BE2C (cell line): Measurements from ENCODE around the gene GPANK1. TPM values are rescaled to one million over a fixed set of nuclear protein-coding genes. Genes with fewer than 3 reads are reported as not detected.
"Not testable (repeated sequence)": the region's sequence is repeated elsewhere in the genome, so short reads cannot be mapped to it uniquely, and the experiment has no call there.

Experiments used
- DNase-seq: peaks from one replicate; pipeline ENCODE4 v3.0.0-alpha.2; 2020
- H3K27me3 ChIP-seq: fragments of 250-450 bp; sonication (Bioruptor Pico); 2 replicates; pipeline ENCODE4 v1.5.1; 2020; ENCODE audit warnings: mild to moderate bottlenecking
- H3K36me3 ChIP-seq: fragments of 250-450 bp; sonication (Bioruptor Pico); 2 replicates; pipeline ENCODE4 v1.5.1; 2020; ENCODE audit warnings: mild to moderate bottlenecking
- H3K4me1 ChIP-seq: fragments of 250-450 bp; sonication (Bioruptor Pico); 2 replicates; pipeline ENCODE4 v1.5.1; 2020
- H3K4me3 ChIP-seq: 2 replicates; pipeline ENCODE4 v1.5.1; 2011; ENCODE audit warnings: low read depth, low read length
- H3K9me3 ChIP-seq: fragments of 250-450 bp; sonication (Bioruptor Pico); 2 replicates; pipeline ENCODE4 v1.5.1; 2020
- polyA plus RNA-seq: library from polyadenylated mRNA; unstranded; fragments of >200 nt; gene quantifications from one replicate; pipeline ENCODE4 v1.2.1, GENCODE V29; 2012; ENCODE audit warnings: low read depth, missing spikeins; ENCODE audit not compliant: insufficient read length, insufficient read depth
- TF ChIP-seq, protein P1 (sequence below): IDR thresholded peaks from 2 replicates; pipeline ENCODE4 v1.5.1; 2012; ENCODE audit warnings: mild to moderate bottlenecking, low read depth, low read length

GPANK1 gene
- 90.5 TPM for polyA plus RNA-seq

DNA sequence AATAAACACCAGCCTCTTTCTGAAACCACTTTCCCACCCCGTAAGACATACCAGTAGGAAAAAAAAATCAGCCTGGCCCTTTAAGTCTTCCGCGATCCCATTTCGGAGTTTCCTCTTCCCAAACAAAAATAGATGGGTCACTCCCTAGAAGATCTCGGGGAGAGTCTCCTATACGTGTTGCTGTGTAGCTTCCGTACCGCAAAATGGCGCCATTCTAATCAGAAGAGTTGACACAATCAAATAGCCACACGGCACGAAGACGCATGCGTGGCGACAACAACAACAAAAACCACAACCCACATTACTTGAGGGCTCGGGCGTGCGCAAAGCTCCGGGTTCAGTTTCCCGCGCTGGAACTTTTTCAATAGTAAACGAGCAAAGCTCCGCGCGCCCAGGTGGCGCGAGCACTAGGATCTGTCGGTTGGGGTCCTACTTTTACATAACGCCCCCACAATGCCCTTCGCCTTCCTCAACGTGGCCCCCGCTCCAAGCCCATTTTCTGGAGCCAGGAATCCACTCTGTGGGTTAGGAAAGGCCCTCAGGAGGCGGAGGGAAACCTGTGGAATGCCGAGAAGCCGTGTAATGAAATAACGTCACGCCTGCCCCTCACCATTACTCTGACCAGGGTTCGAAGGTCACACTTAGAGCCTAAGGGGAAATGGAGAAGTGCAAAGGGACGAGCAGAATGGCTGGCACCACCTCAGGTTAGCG is at the start of gene GPANK1:
TSS of gene GPANK1 (minus strand) at position 208 of the 711 bp plus-strand sequence. CDS start 519 bp downstream, outside the sequence.
- Histone ChIP-seq H3K4me1 (no peaks in the 10 kb centered on the region), H3K36me3 (peaks cover 38% of the 10 kb centered on the region), H3K9me3 (no peaks in the 10 kb centered on the region), H3K27me3 (no peaks in the 10 kb centered on the region), H3K4me3 (peak within 1 kb of the TSS; percentile 87)
- TF ChIP-seq, protein P1, sequence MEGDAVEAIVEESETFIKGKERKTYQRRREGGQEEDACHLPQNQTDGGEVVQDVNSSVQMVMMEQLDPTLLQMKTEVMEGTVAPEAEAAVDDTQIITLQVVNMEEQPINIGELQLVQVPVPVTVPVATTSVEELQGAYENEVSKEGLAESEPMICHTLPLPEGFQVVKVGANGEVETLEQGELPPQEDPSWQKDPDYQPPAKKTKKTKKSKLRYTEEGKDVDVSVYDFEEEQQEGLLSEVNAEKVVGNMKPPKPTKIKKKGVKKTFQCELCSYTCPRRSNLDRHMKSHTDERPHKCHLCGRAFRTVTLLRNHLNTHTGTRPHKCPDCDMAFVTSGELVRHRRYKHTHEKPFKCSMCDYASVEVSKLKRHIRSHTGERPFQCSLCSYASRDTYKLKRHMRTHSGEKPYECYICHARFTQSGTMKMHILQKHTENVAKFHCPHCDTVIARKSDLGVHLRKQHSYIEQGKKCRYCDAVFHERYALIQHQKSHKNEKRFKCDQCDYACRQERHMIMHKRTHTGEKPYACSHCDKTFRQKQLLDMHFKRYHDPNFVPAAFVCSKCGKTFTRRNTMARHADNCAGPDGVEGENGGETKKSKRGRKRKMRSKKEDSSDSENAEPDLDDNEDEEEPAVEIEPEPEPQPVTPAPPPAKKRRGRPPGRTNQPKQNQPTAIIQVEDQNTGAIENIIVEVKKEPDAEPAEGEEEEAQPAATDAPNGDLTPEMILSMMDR: no peak
- DNase-seq: peak; percentile 87

DNA sequence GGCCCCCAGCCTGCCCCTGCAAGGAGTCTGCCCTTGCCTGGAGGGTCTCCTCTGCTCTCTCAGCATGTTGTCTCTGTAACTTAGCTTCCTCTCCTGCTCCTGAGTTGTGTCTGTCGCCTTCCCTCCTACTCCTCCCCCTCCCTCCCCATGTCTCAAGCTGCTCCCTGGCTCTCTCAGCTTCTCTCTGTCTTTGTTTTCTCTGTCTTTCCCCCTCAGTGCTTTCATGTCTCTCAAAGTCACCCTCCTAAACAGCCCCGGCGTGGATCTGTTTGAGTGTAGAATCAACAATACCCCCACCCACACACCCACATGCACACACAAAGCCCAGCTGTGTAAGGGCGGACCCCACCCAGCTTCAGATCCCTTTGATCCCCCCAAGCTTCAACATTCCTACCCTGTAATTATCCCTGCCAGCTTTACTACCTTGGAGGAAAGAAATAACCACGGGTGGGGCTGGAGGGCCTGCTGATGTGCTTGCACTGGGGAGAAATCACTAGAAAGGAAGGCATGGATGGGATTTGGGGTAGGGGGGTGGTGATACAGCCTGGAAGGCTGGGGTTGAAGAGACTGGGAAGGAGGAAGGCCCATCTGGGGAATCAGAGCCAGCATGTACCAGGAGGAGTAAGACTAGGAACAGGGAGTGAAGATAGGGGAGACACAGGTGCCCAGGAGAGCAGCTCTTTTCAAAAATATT is 49.3 kb upstream of the GPANK1 start:
- DNase-seq: no peak
- Histone ChIP-seq H3K4me3 (no peak overlapping the region), H3K27me3 (no peaks in the 10 kb centered on the region), H3K4me1 (no peaks in the 10 kb centered on the region), H3K36me3 (no peaks in the 10 kb centered on the region), H3K9me3 (no peaks in the 10 kb centered on the region)
- TF ChIP-seq, protein P1: no peak

DNA sequence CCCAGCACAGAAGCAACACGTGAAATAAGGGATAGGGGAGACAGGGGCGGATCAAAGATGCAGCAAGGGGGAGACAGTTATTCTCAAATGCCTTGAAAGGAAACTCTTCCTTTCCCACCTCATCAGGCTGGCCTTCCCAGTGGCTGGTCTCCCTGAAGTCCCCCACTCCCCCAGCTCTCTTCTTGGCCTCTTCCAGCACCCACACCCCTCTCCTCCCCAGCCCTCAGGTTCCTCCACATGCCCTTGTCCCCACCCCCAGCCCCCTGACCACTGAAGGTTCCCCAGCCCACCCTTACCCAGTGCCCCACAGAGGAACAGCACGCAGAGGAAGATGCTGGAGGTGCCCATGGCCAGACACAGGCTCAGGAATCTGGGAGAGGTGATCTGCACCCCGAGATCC is 48.7 kb upstream of the GPANK1 start:
- Histone ChIP-seq H3K27me3 (no peaks in the 10 kb centered on the region), H3K4me3 (no peak overlapping the region), H3K4me1 (no peaks in the 10 kb centered on the region), H3K36me3 (no peaks in the 10 kb centered on the region), H3K9me3 (no peaks in the 10 kb centered on the region)
- TF ChIP-seq, protein P1: no peak
- no peak for DNase-seq

DNA sequence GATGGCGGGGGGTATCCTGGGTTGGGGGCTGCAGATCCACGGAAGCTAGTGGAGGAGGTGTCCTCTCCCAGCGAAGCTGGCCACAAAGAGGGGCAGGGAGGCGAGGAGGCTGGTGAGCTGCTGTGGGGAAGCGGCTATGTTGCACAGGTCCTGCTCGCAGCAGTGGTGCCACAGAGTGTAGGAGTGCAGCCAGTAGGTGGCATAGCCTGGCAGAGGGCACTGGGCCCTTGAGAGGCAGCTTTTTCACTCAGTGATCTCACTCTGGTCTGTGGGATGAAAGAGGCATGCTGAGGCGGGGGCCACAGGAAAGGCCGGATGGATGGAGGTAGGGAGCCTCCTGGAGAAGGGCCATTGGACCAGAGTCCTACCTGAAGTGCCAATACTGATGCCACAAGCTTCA is 47.5 kb upstream of the GPANK1 start:
- no peaks in the 10 kb centered on the region for H3K36me3 ChIP-seq
- H3K4me3 ChIP-seq: no peak overlapping the region
- H3K4me1 ChIP-seq: no peaks in the 10 kb centered on the region
- TF ChIP-seq, protein P1: no peak
- no peaks in the 10 kb centered on the region for H3K27me3 ChIP-seq
- DNase-seq: no peak
- H3K9me3 ChIP-seq: no peaks in the 10 kb centered on the region

DNA sequence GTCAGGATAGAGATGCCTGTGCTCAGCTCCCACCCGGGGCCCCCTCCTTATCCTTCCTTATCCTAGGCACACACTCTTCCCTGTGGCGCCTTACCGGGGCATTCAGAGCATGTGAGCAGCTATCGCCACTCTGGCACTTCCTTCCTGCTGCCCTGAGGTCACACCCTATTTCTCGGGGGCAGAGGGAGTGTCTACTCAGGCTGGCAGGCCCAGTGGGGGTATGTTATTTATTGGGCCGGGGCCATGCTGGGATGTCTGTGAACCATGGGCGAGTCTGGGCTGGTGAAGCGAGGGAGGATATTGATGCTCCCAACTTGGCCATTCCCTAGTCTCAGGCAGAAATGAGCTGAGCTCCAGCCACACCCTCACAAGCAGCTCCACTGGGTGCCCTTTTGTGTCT is 46.4 kb upstream of the GPANK1 start:
- Histone ChIP-seq H3K36me3 (no peaks in the 10 kb centered on the region), H3K4me3 (no peak overlapping the region), H3K4me1 (no peaks in the 10 kb centered on the region), H3K27me3 (no peaks in the 10 kb centered on the region), H3K9me3 (no peaks in the 10 kb centered on the region)
- TF ChIP-seq, protein P1: no peak
- DNase-seq: no peak

DNA sequence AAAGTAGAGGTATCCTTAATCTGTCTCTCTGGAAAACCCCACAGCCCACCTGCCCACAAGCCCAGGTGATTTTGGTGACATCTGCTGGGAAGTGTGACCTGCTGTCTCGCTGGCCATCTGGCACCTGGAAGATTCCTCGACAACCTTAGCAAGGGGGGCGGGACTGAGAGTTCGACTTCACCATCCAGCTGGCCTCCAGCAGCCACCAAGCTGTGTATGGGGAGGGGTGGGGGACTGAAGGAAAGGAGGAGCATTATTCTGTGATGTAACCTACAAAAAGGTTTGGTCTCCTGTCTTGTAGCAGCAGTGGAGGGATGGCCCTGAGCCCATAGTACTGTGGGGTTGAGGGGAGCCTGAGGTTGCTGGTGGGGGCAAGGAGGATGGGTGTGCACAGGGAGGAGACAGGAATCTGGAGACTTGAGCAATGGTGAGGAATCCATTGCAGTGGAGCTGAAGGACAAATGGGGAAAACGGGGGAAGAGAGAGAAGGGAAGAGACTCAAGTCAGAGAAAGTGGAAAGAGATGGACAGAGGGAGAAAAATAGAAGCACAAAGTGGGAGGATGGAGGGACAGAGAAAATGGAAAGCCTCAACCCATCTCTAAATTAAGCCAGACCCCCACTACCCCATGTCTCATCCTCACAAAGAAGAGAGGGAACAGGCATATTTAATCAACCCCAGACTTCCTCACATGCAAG is 45.9 kb upstream of the GPANK1 start:
- no peak overlapping the region for H3K4me3 ChIP-seq
- no peaks in the 10 kb centered on the region for H3K9me3 ChIP-seq
- TF ChIP-seq, protein P1: no peak
- DNase-seq: no peak
- H3K36me3 ChIP-seq: no peaks in the 10 kb centered on the region
- no peaks in the 10 kb centered on the region for H3K4me1 ChIP-seq
- H3K27me3 ChIP-seq: no peaks in the 10 kb centered on the region

DNA sequence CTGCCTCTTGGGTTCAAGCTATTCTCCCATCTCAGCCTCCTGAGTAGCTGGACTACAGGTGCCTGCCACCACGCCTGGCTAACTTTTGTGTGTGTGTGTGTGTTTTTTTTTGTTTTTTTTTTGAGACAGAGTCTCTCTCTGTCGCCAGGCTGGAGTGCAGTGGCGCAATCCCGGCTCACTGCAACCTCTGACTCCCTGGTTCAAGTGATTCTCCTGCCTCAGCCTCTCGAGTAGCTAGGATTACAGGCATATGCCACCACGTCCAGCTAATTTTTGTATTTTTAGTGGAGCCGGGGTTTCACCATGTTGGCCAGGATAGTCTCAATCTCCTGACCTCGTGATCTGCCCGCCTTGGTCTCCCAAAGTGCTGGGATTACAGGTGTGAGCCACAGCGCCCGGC is 44.4 kb upstream of the GPANK1 start:
- H3K4me3 ChIP-seq, H3K9me3 ChIP-seq, H3K4me1 ChIP-seq, H3K36me3 ChIP-seq, DNase-seq, H3K27me3 ChIP-seq: not testable (repeated sequence)
